Measurements from ENCODE around the gene VWA7.

GRCh38 chr6:31767096-31767645 lies 10.0 kb downstream of the VWA7 start:
- TF ChIP-seq, protein P1, sequence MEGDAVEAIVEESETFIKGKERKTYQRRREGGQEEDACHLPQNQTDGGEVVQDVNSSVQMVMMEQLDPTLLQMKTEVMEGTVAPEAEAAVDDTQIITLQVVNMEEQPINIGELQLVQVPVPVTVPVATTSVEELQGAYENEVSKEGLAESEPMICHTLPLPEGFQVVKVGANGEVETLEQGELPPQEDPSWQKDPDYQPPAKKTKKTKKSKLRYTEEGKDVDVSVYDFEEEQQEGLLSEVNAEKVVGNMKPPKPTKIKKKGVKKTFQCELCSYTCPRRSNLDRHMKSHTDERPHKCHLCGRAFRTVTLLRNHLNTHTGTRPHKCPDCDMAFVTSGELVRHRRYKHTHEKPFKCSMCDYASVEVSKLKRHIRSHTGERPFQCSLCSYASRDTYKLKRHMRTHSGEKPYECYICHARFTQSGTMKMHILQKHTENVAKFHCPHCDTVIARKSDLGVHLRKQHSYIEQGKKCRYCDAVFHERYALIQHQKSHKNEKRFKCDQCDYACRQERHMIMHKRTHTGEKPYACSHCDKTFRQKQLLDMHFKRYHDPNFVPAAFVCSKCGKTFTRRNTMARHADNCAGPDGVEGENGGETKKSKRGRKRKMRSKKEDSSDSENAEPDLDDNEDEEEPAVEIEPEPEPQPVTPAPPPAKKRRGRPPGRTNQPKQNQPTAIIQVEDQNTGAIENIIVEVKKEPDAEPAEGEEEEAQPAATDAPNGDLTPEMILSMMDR (IDR thresholded peaks at IDR 0.05) = no peak
- TF ChIP-seq POLR2A (IDR thresholded peaks at IDR 0.05) = no peak
